CD4-positive, alpha-beta T cell (primary cell): Measurements from ENCODE around the gene CPM. TPM values are rescaled to one million over a fixed set of nuclear protein-coding genes. Genes with fewer than 3 reads are reported as not detected.
"Not testable (repeated sequence)": the region's sequence is repeated elsewhere in the genome, so short reads cannot be mapped to it uniquely, and the experiment has no call there.

Source experiments
- ATAC-seq: fragments of 200-7000 bp; cut with Tn5 transposase; one replicate; pipeline ENCODE4 v1.10.0; 2022; ENCODE audit warnings: mild to moderate bottlenecking; ENCODE audit not compliant: poor library complexity
- CTCF ChIA-PET: fragments of 350-600 bp; sonication (Branson Sonifier 250); formaldehyde crosslinking; loops from one replicate; lab custom pipeline; 2021; ENCODE audit warnings: antibody characterized with exemption, inconsistent platforms; lab: Charles Lee
- POLR2A ChIA-PET: fragments of 350-600 bp; sonication (Branson Sonifier 250); formaldehyde crosslinking; loops from one replicate; lab custom pipeline; 2021; ENCODE audit warnings: antibody characterized with exemption, inconsistent platforms; lab: Charles Lee
- DNase-seq, 14 experiments: peaks; one replicate each; pipeline ENCODE4 v3.0.0-alpha.2; 2013 to 2020; ENCODE audit warnings: mixed read lengths in 2 of 14
- H3K27ac ChIP-seq, 2 donors: one replicate each; pipeline versions ENCODE4 v1.5.1 to v1.7.0; 2013; ENCODE audit warnings: low read length in 2 of 2, low read depth in 1 of 2, mild to moderate bottlenecking in 1 of 2
- H3K27me3 ChIP-seq, 2 experiments: 1 replicate in 1 of 2; 2 replicates in 1 of 2; pipeline versions ENCODE4 v1.6.1 to v1.7.0; 2013; ENCODE audit warnings: low read length in 2 of 2, control low read depth in 1 of 2, mild to moderate bottlenecking in 1 of 2, moderate library complexity in 1 of 2; ENCODE audit not compliant: insufficient read depth in 2 of 2, control insufficient read depth in 1 of 2
- H3K36me3 ChIP-seq: one replicate; pipeline ENCODE4 v1.6.1; 2013; ENCODE audit warnings: low read length, control low read depth; ENCODE audit not compliant: insufficient read depth
- H3K4me1 ChIP-seq: one replicate; pipeline ENCODE4 v1.6.1; 2013; ENCODE audit warnings: low read length, control low read depth; ENCODE audit not compliant: insufficient read depth
- H3K4me3 ChIP-seq: one replicate; pipeline ENCODE4 v1.5.1; 2013; ENCODE audit warnings: mild to moderate bottlenecking, low read length, moderate library complexity
- H3K9me3 ChIP-seq, 2 experiments: 1 replicate in 1 of 2; 2 replicates in 1 of 2; pipeline versions ENCODE4 v1.6.1 to v1.7.0; 2013; ENCODE audit warnings: low read length in 2 of 2, mild to moderate bottlenecking in 2 of 2, control low read depth in 1 of 2, moderate library complexity in 1 of 2; ENCODE audit not compliant: control insufficient read depth in 1 of 2, insufficient read depth in 1 of 2
- H3K27ac Mint-ChIP-seq: one replicate; pipeline ENCODE4 v1.8.0; 2020; ENCODE audit warnings: mixed read lengths
- H3K27me3 Mint-ChIP-seq: one replicate; pipeline ENCODE4 v1.8.0; 2021; ENCODE audit warnings: mixed read lengths
- H3K36me3 Mint-ChIP-seq: one replicate; pipeline ENCODE4 v1.8.0; 2021; ENCODE audit warnings: low read depth, mixed read lengths
- H3K4me1 Mint-ChIP-seq: one replicate; pipeline ENCODE4 v1.8.0; 2021; ENCODE audit warnings: low read depth, mixed read lengths
- H3K4me3 Mint-ChIP-seq: one replicate; pipeline ENCODE4 v1.8.0; 2020; ENCODE audit warnings: mild to moderate bottlenecking, mixed read lengths
- H3K9me3 Mint-ChIP-seq: one replicate; pipeline ENCODE4 v1.8.0; 2020; ENCODE audit warnings: mixed read lengths
- intact Hi-C, 2 experiments: fragments of 100-400 bp; cut with DNase I in 1 of 2; cut with micrococcal nuclease in 1 of 2; formaldehyde crosslinking; loops; one replicate each; pipeline versions ENCODE4 v1.15.1 to v1.9.0; 2023 to 2025; cut with DNase I, micrococcal nuclease
- total RNA-seq, 174 experiments: library from RNA in 2 of 174; stranded (reverse) in 2 of 174; gene quantifications; one replicate each; pipeline ENCODE4 v1.2.3 and lab custom pipeline; 2021 to 2026
- TF ChIP-seq, protein P1 (sequence below): fragments of 200-600 bp; IDR thresholded peaks from one replicate; pipeline ENCODE4 v1.8.0; 2022; ENCODE audit warnings: antibody characterized with exemption, mild to moderate bottlenecking

Gene CPM
- total RNA-seq, 2 experiments from 2014 or later = 1.9 to 2.2 TPM

- no peak overlapping the region for H3K4me3 ChIP-seq
- H3K9me3 ChIP-seq = no peaks in the 10 kb centered on the region
- H3K4me3 Mint-ChIP-seq = no peak overlapping the region
- CTCF ChIA-PET = no interaction called here
- H3K9me3 Mint-ChIP-seq = no peaks in the 10 kb centered on the region
- H3K4me1 ChIP-seq = peaks cover 7% of the 10 kb centered on the region
- DNase-seq (no peak), ATAC-seq (no peak)
- H3K4me1 Mint-ChIP-seq = peaks cover 31% of the 10 kb centered on the region
- no peak overlapping the region for H3K27ac Mint-ChIP-seq
- H3K27me3 Mint-ChIP-seq = no peaks in the 10 kb centered on the region
- H3K36me3 ChIP-seq = peaks cover 82% of the 10 kb centered on the region
- H3K36me3 Mint-ChIP-seq = peaks cover 84% of the 10 kb centered on the region
- H3K27ac ChIP-seq = no peak overlapping the region
- POLR2A ChIA-PET = no interaction called here
- TF ChIP-seq, protein P1, sequence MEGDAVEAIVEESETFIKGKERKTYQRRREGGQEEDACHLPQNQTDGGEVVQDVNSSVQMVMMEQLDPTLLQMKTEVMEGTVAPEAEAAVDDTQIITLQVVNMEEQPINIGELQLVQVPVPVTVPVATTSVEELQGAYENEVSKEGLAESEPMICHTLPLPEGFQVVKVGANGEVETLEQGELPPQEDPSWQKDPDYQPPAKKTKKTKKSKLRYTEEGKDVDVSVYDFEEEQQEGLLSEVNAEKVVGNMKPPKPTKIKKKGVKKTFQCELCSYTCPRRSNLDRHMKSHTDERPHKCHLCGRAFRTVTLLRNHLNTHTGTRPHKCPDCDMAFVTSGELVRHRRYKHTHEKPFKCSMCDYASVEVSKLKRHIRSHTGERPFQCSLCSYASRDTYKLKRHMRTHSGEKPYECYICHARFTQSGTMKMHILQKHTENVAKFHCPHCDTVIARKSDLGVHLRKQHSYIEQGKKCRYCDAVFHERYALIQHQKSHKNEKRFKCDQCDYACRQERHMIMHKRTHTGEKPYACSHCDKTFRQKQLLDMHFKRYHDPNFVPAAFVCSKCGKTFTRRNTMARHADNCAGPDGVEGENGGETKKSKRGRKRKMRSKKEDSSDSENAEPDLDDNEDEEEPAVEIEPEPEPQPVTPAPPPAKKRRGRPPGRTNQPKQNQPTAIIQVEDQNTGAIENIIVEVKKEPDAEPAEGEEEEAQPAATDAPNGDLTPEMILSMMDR = no peak
- H3K27me3 ChIP-seq = no peaks in the 10 kb centered on the region
- intact Hi-C loops = loop anchor here in 1 of 2 experiments (10.0 kb wide), 1 partner anchor 1411 kb away; no protein-coding TSS in a partner anchor
These were observed 108.8 kb downstream of the CPM start for GRCh38 chr12:68824131-68824530.

GRCh38 chr12:68823696-68824095 lies 109.3 kb downstream of the CPM start:
- intact Hi-C loops = loop anchor here in 1 of 2 experiments (10.0 kb wide), 1 partner anchor 1411 kb away; no protein-coding TSS in a partner anchor
- Histone ChIP-seq H3K4me1 (peaks cover 7% of the 10 kb centered on the region), H3K4me3 (no peak overlapping the region), H3K27me3 (no peaks in the 10 kb centered on the region), H3K27ac (no peak overlapping the region), H3K9me3 (no peaks in the 10 kb centered on the region), H3K36me3 (peaks cover 82% of the 10 kb centered on the region)
- DNase-seq (no peak), ATAC-seq (no peak)
- ChIA-PET CTCF (interaction anchor here (0.6 kb wide), 1 partner anchor 442 kb away, joined by 3 read pairs; no protein-coding TSS in a partner anchor), POLR2A (no interaction called here)
- H3K4me3 Mint-ChIP-seq = no peak overlapping the region
- H3K4me1 Mint-ChIP-seq = peaks cover 34% of the 10 kb centered on the region
- TF ChIP-seq, protein P1 = no peak
- H3K9me3 Mint-ChIP-seq = no peaks in the 10 kb centered on the region
- no peaks in the 10 kb centered on the region for H3K27me3 Mint-ChIP-seq
- H3K27ac Mint-ChIP-seq = peak overlapping the region; percentile 61
- peaks cover 85% of the 10 kb centered on the region for H3K36me3 Mint-ChIP-seq

DNA sequence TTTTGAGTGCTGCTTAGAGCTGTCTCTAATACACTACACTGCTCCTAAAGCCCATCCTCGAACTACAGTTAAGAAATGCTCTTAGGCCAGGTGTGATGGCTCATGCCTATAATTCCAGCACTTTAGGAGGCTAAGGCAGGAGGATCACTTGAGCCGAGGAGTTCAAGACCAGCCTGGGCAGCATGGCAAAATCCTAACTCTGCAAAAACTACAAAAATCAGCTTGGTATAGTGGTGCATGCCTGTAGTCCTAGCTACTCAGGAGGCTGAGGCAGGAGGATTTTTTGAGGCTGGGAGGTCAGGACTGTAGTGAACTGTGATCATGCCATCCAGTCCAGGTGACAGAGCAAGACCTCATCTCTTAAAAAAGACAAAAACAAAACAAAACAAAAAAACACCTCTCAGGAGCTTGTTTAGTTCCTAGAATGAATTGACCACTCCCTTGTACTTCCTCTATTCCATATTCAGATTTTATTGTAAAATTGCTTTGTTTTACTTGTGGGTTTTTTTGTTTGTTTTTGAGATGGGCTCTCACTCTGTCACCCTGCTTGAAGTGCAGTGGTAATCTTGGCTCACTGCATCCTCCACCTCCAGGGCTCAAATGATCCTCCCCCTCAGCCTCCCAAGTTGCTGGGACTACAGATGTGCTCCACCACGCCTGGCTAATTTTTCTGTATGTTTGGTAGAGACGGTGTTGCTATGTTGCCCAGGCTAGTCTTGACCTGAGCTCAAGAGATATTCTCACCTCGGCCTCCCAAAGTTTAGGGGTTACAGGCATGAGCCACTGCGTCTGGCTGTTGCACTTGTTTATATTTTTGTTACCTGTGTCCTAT lies 111.4 kb downstream of the CPM start:
- no peak overlapping the region for H3K4me3 ChIP-seq
- H3K9me3 Mint-ChIP-seq = no peaks in the 10 kb centered on the region
- POLR2A ChIA-PET = interaction anchor here (1.5 kb wide), 1 partner anchor 13 kb away, joined by 5 read pairs; the partner anchor contains the start of gene MDM2
- H3K4me3 Mint-ChIP-seq = no peak overlapping the region
- DNase-seq = no peak
- peaks cover 34% of the 10 kb centered on the region for H3K4me1 Mint-ChIP-seq
- no peaks in the 10 kb centered on the region for H3K27me3 Mint-ChIP-seq
- peaks cover 82% of the 10 kb centered on the region for H3K36me3 ChIP-seq
- H3K36me3 Mint-ChIP-seq = peaks cover 76% of the 10 kb centered on the region
- intact Hi-C loops = loop anchor here in 1 of 2 experiments (10.0 kb wide), 1 partner anchor 1413 kb away; no protein-coding TSS in a partner anchor
- no peaks in the 10 kb centered on the region for H3K27me3 ChIP-seq
- H3K4me1 ChIP-seq = peaks cover 7% of the 10 kb centered on the region
- CTCF ChIA-PET = interaction anchor here (0.9 to 3.3 kb wide), 2 partner anchors 9 to 14 kb away, joined by 3 to 23 read pairs; partner anchors contain the start of gene MDM2
- no peaks in the 10 kb centered on the region for H3K9me3 ChIP-seq
- H3K27ac ChIP-seq = no peak overlapping the region
- H3K27ac Mint-ChIP-seq = peak overlapping the region; percentile 36
- no peak for ATAC-seq
- TF ChIP-seq, protein P1 = no peak

DNA sequence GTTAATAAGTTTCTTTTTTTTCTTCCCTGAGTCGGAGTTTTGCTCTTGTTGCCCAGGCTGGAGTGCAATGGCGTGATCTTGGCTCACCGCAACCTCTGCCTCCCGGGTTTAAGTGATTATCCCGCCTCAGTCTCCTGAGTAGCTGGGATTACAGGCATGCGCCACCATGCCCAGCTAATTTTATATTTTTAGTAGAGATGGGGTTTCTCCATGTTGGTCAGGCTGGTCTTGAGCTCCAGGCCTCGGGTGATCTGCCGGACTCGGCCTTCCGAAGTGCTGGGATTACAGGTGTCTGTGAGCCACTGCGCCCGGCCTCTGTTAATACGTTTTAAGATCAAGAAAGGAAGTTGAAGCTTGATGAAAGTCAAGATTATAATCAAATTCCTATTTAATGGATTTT lies 113.5 kb downstream of the CPM start:
- H3K36me3 ChIP-seq = peaks cover 88% of the 10 kb centered on the region
- POLR2A ChIA-PET = interaction anchor here (1.0 kb wide), 1 partner anchor 72 kb away, joined by 3 read pairs; no protein-coding TSS in a partner anchor
- not testable (repeated sequence) for H3K4me3 Mint-ChIP-seq, H3K27me3 ChIP-seq, H3K27me3 Mint-ChIP-seq, H3K9me3 Mint-ChIP-seq, ATAC-seq, H3K27ac ChIP-seq, H3K9me3 ChIP-seq, H3K4me3 ChIP-seq, DNase-seq
- intact Hi-C loops = loop anchor here in 1 of 2 experiments (10.0 kb wide), 3 partner anchors 415 to 915 kb away; partner anchors contain the start of genes CCT2, CPSF6 and RAB3IP
- Mint-ChIP-seq H3K36me3 (peaks cover 77% of the 10 kb centered on the region), H3K27ac (peak overlapping the region; percentile 27), H3K4me1 (peaks cover 48% of the 10 kb centered on the region)
- H3K4me1 ChIP-seq = peaks cover 10% of the 10 kb centered on the region
- CTCF ChIA-PET = interaction anchor here (3.3 kb wide), 1 partner anchor 12 kb away, joined by 23 read pairs; the partner anchor contains the start of gene MDM2
